ENCODE data around the gene RAMP2. TPM values are rescaled to one million over a fixed set of nuclear protein-coding genes. Genes with fewer than 3 reads are reported as not detected.

RAMP2 gene
- total RNA-seq, 2 experiments from 2014 or later: not detected

Small RNA genes lying within 50 kb of the gene (small RNA-seq; reads per million reads assigned to genes)
- not detected for gene HMGN2P15

Other genes starting within 250 kb of the RAMP2 start
- gene NAGLU, start 225.0 kb upstream of the RAMP2 start, total RNA-seq (2014; rRNA removed; shearing (Covaris generic)): 25.3 and 37.6 TPM in 2 replicates
- 42.8 and 46.6 TPM in 2 replicates for gene NAGLU, start 225.0 kb upstream of the RAMP2 start, total RNA-seq (2022)
- gene HSD17B1, start 208.3 kb upstream of the RAMP2 start, total RNA-seq (2014; rRNA removed; shearing (Covaris generic)): 1.1 and 2.5 TPM in 2 replicates
- 2.1 and 2.2 TPM in 2 replicates for gene HSD17B1, start 208.3 kb upstream of the RAMP2 start, total RNA-seq (2022)
- 32.6 and 42.9 TPM in 2 replicates for gene COASY, start 199.1 kb upstream of the RAMP2 start, total RNA-seq (2014; rRNA removed; shearing (Covaris generic))
- gene COASY, start 199.1 kb upstream of the RAMP2 start, total RNA-seq (2022): 123 and 125 TPM in 2 replicates
- gene MLX, start 194.1 kb upstream of the RAMP2 start, total RNA-seq (2014; rRNA removed; shearing (Covaris generic)): 31.6 and 33.6 TPM in 2 replicates
- 51.2 and 53.5 TPM in 2 replicates for gene MLX, start 194.1 kb upstream of the RAMP2 start, total RNA-seq (2022)
- 27.3 and 40.5 TPM in 2 replicates for gene PSMC3IP, start 183.5 kb upstream of the RAMP2 start, total RNA-seq (2014; rRNA removed; shearing (Covaris generic))
- 33.3 and 36.4 TPM in 2 replicates for gene PSMC3IP, start 183.5 kb upstream of the RAMP2 start, total RNA-seq (2022)
- gene RETREG3, start 151.9 kb upstream of the RAMP2 start, total RNA-seq (2014; rRNA removed; shearing (Covaris generic)): 33.5 and 34.1 TPM in 2 replicates
- 50.5 and 54.5 TPM in 2 replicates for gene RETREG3, start 151.9 kb upstream of the RAMP2 start, total RNA-seq (2022)
- 93.7 and 113 TPM in 2 replicates for gene TUBG1, start 151.5 kb upstream of the RAMP2 start, total RNA-seq (2014; rRNA removed; shearing (Covaris generic))
- 112 and 114 TPM in 2 replicates for gene TUBG1, start 151.5 kb upstream of the RAMP2 start, total RNA-seq (2022)
- 5.5 and 10.4 TPM in 2 replicates for gene TUBG2, start 101.9 kb upstream of the RAMP2 start, total RNA-seq (2014; rRNA removed; shearing (Covaris generic))
- 22.5 and 23.4 TPM in 2 replicates for gene TUBG2, start 101.9 kb upstream of the RAMP2 start, total RNA-seq (2022)
- gene PLEKHH3, start 84.2 kb upstream of the RAMP2 start, total RNA-seq (2014; rRNA removed; shearing (Covaris generic)): 17.0 and 24.4 TPM in 2 replicates
- gene PLEKHH3, start 84.2 kb upstream of the RAMP2 start, total RNA-seq (2022): 42.9 and 47.5 TPM in 2 replicates
- gene CCR10, start 79.4 kb upstream of the RAMP2 start, total RNA-seq (2014; rRNA removed; shearing (Covaris generic)): 0.82 and 1.0 TPM in 2 replicates
- gene CCR10, start 79.4 kb upstream of the RAMP2 start, total RNA-seq (2022): 2.0 and 3.3 TPM in 2 replicates
- gene CNTNAP1, start 78.7 kb upstream of the RAMP2 start, total RNA-seq (2014; rRNA removed; shearing (Covaris generic)): 0.95 and 1.0 TPM in 2 replicates
- 6.8 TPM in 2 replicates for gene CNTNAP1, start 78.7 kb upstream of the RAMP2 start, total RNA-seq (2022)
- gene EZH1, start 16.2 kb upstream of the RAMP2 start, total RNA-seq (2014; rRNA removed; shearing (Covaris generic)): 56.6 and 57.1 TPM in 2 replicates
- 62.4 and 84.4 TPM in 2 replicates for gene EZH1, start 16.2 kb upstream of the RAMP2 start, total RNA-seq (2022)
- 70.7 and 78.4 TPM in 2 replicates for gene VPS25, start 12.2 kb downstream of the RAMP2 start, total RNA-seq (2014; rRNA removed; shearing (Covaris generic))
- gene VPS25, start 12.2 kb downstream of the RAMP2 start, total RNA-seq (2022): 83.9 and 84.1 TPM in 2 replicates
- gene WNK4, start 19.4 kb downstream of the RAMP2 start, total RNA-seq (2014; rRNA removed; shearing (Covaris generic)): 1.2 and 2.4 TPM in 2 replicates
- gene WNK4, start 19.4 kb downstream of the RAMP2 start, total RNA-seq (2022): 8.3 and 10.9 TPM in 2 replicates
- 36.6 and 38.2 TPM in 2 replicates for gene COA3, start 37.5 kb downstream of the RAMP2 start, total RNA-seq (2014; rRNA removed; shearing (Covaris generic))
- 32.1 and 34.9 TPM in 2 replicates for gene COA3, start 37.5 kb downstream of the RAMP2 start, total RNA-seq (2022)
- gene CNTD1, start 37.6 kb downstream of the RAMP2 start, total RNA-seq (2014; rRNA removed; shearing (Covaris generic)): 0.06 TPM in 1 of 2 replicates, not detected in the other
- not detected in 2 replicates for gene CNTD1, start 37.6 kb downstream of the RAMP2 start, total RNA-seq (2022)
- 75.7 and 103 TPM in 2 replicates for gene BECN1, start 63.1 kb downstream of the RAMP2 start, total RNA-seq (2014; rRNA removed; shearing (Covaris generic))
- 73.2 and 78.8 TPM in 2 replicates for gene BECN1, start 63.1 kb downstream of the RAMP2 start, total RNA-seq (2022)
- 80.3 and 81.9 TPM in 2 replicates for gene PSME3, start 72.2 kb downstream of the RAMP2 start, total RNA-seq (2014; rRNA removed; shearing (Covaris generic))
- gene PSME3, start 72.2 kb downstream of the RAMP2 start, total RNA-seq (2022): 122 and 167 TPM in 2 replicates
- gene AOC2, start 83.4 kb downstream of the RAMP2 start, total RNA-seq (2014; rRNA removed; shearing (Covaris generic)): 2.0 and 3.3 TPM in 2 replicates
- gene AOC2, start 83.4 kb downstream of the RAMP2 start, total RNA-seq (2022): 5.0 and 5.4 TPM in 2 replicates
- 0.23 and 0.73 TPM in 2 replicates for gene AOC3, start 90.0 kb downstream of the RAMP2 start, total RNA-seq (2014; rRNA removed; shearing (Covaris generic))
- gene AOC3, start 90.0 kb downstream of the RAMP2 start, total RNA-seq (2022): 2.5 and 3.6 TPM in 2 replicates
- gene G6PC1, start 139.6 kb downstream of the RAMP2 start, total RNA-seq (2014; rRNA removed; shearing (Covaris generic)): 0.85 and 1.1 TPM in 2 replicates
- gene G6PC1, start 139.6 kb downstream of the RAMP2 start, total RNA-seq (2022): 1.9 and 2.6 TPM in 2 replicates
- 24.0 and 26.9 TPM in 2 replicates for gene AARSD1, start 203.2 kb downstream of the RAMP2 start, total RNA-seq (2014; rRNA removed; shearing (Covaris generic))
- 31.0 and 31.7 TPM in 2 replicates for gene AARSD1, start 203.2 kb downstream of the RAMP2 start, total RNA-seq (2022)
- 0.13 TPM in 1 of 2 replicates, not detected in the other for gene PTGES3L, start 218.9 kb downstream of the RAMP2 start, total RNA-seq (2014; rRNA removed; shearing (Covaris generic))
- gene PTGES3L, start 218.9 kb downstream of the RAMP2 start, total RNA-seq (2022): 0.68 and 2.1 TPM in 2 replicates
- gene RUNDC1, start 219.3 kb downstream of the RAMP2 start, total RNA-seq (2014; rRNA removed; shearing (Covaris generic)): 11.1 and 12.1 TPM in 2 replicates
- gene RUNDC1, start 219.3 kb downstream of the RAMP2 start, total RNA-seq (2022): 18.6 and 22.5 TPM in 2 replicates
- 1,550 and 2,299 TPM in 2 replicates for gene RPL27, start 237.2 kb downstream of the RAMP2 start, total RNA-seq (2014; rRNA removed; shearing (Covaris generic))
- gene RPL27, start 237.2 kb downstream of the RAMP2 start, total RNA-seq (2022): 1,241 and 1,313 TPM in 2 replicates
- 3.8 and 6.3 TPM in 2 replicates for gene IFI35, start 245.6 kb downstream of the RAMP2 start, total RNA-seq (2014; rRNA removed; shearing (Covaris generic))
- gene IFI35, start 245.6 kb downstream of the RAMP2 start, total RNA-seq (2022): 8.6 and 10.6 TPM in 2 replicates

Data from OCI-LY7 (cell line).